ENCODE measurements around the gene PRSS33. TPM values are rescaled to one million over a fixed set of nuclear protein-coding genes. Genes with fewer than 3 reads are reported as not detected.

PRSS33 gene
- total and polyA plus RNA-seq, 2 of the 8 experiments (the other 6 are each of a cell fraction or from before 2014, with no cell fraction given): 0.09 TPM; not detected in 1

DNA sequence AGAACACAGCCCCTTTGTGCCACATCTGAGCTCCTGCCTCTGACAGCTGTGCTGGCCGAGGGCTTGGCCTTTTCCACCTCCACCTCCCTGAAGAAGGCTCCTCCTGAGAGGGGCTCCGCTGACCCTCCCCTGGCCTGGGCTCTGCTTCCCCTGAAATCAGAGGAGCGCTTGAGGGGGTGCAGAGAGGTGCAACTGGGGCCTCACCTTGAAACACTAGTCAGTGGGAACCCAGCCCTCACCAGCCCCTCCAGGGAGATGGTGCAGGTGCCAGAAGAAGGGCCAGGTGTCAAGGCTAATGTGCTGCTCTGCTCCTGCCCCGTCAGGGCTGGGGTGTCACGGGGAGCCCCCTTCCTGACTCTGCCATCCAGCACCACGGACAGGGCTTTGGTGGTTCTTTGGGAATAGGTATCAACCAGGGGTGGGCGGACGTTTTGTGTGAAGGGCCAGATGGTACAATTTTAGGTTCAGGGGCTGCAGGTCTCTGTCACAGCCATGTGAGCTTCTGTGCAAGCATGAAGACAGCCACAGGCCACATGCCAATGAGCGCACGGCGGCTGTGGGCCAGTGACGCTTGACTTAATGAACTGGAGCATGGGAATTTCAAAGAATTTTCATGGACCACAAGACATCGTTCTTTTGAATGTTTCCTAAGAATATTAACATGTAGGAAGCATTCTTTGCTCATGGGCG is 40.6 kb upstream of the PRSS33 start:
- no peak overlapping the region for H4K91ac ChIP-seq (replicated peaks; ENCODE audit: insufficient read length, low read length)
- H3K9ac ChIP-seq (replicated peaks in 1 of 4; ENCODE audit: extremely low read depth in 1 of 4, low read depth in 3 of 4, low read length in 3 of 4): no peak overlapping the region
- no peaks in the 10 kb centered on the region for H3K27me3 ChIP-seq (replicated peaks in 1 of 4; ENCODE audit: control insufficient read depth in 3 of 4, extremely low read depth in 1 of 4, insufficient read depth in 3 of 4, low read length in 3 of 4)
- no peak overlapping the region for H2AFZ ChIP-seq (ENCODE audit: low read length)
- 79% methylated on average over 14 of the region's 14 CpGs; no CpG with 5 or more reads in 1 of the 2 experiments for WGBS, 2 experiments (ENCODE audit: extremely low coverage in 1 of 2, insufficient coverage in 1 of 2, insufficient read length in 1 of 2, insufficient replicate concordance in 2 of 2, low coverage in 1 of 2, low lambda C conversion rate in 2 of 2, missing lambda C conversion rate in 1 of 2)
- FAIRE-seq (no peak), DNase-seq (ENCODE audit: low read depth in 1 of 2, low spot score in 2 of 2) (no peak)
- ChIA-PET POLR2A (ENCODE audit: partially characterized antibody) (no interaction called here), CTCF (ENCODE audit: partially characterized antibody) (interaction anchor here (0.6 to 0.7 kb wide), 2 partner anchors 94 to 132 kb away, joined by 3 to 4 read pairs; no protein-coding TSS in a partner anchor)
- no peak overlapping the region for H2BK20ac ChIP-seq (ENCODE audit: low read length)
- H3K4ac ChIP-seq (replicated peaks; ENCODE audit: insufficient read length, low read depth, low read length): no peak overlapping the region
- H3K79me1 ChIP-seq (ENCODE audit: low read depth, low read length): no peaks in the 10 kb centered on the region
- no peaks in the 10 kb centered on the region for H3K36me3 ChIP-seq (ENCODE audit: control insufficient read depth in 2 of 4, insufficient read depth in 4 of 4, low read length in 3 of 4)
- H4K5ac ChIP-seq (ENCODE audit: insufficient read length, low read depth, low read length): no peak overlapping the region
- no peaks in the 10 kb centered on the region for H3K23me2 ChIP-seq (ENCODE audit: low read depth, low read length)
- H4K20me1 ChIP-seq (replicated peaks in 1 of 2; ENCODE audit: control insufficient read depth in 1 of 2, insufficient read depth in 2 of 2, low read length in 2 of 2): no peaks in the 10 kb centered on the region
- H3K79me2 ChIP-seq (ENCODE audit: control insufficient read depth in 1 of 2, insufficient read depth in 2 of 2, low read length in 2 of 2): no peaks in the 10 kb centered on the region
- no peaks in the 10 kb centered on the region for H3K4me1 ChIP-seq (replicated peaks in 1 of 4; ENCODE audit: control insufficient read depth in 3 of 4, insufficient read depth in 4 of 4, low read length in 3 of 4)
- no peak overlapping the region for H2AK5ac ChIP-seq (ENCODE audit: low read depth, low read length)
- no peak overlapping the region for H2BK15ac ChIP-seq (ENCODE audit: low read length)
- H3K27ac ChIP-seq (ENCODE audit: low read depth, low read length): no peak overlapping the region
- no peak overlapping the region for H3K23ac ChIP-seq (ENCODE audit: insufficient read length)
- H3K14ac ChIP-seq (ENCODE audit: insufficient read length): no peak overlapping the region
- H2BK5ac ChIP-seq (ENCODE audit: low read depth, low read length): no peak overlapping the region
- H3K18ac ChIP-seq (ENCODE audit: extremely low read depth, low read length): no peak overlapping the region
- H2BK12ac ChIP-seq (ENCODE audit: low read depth, low read length): no peak overlapping the region
- no peak overlapping the region for H3K56ac ChIP-seq (replicated peaks; ENCODE audit: insufficient read length, low read depth, low read length)
- no peak overlapping the region for H2BK120ac ChIP-seq (replicated peaks; ENCODE audit: low read depth, low read length)
- no peak overlapping the region for H3K4me3 ChIP-seq (ENCODE audit: extremely low read depth in 1 of 4, insufficient read depth in 2 of 4, low read depth in 3 of 4, low read length in 4 of 4)
- H3K9me3 ChIP-seq (ENCODE audit: insufficient read depth in 2 of 2, low read depth in 1 of 2, low read length in 1 of 2): no peaks in the 10 kb centered on the region
- no peak overlapping the region for H3K4me2 ChIP-seq (ENCODE audit: insufficient read depth in 1 of 2, low read depth in 2 of 2, low read length in 2 of 2)
- H4K8ac ChIP-seq (ENCODE audit: extremely low read depth, insufficient read depth, low read length): no peak overlapping the region; the same call in 1 of the 2 replicates
- TF ChIP-seq, protein P1, sequence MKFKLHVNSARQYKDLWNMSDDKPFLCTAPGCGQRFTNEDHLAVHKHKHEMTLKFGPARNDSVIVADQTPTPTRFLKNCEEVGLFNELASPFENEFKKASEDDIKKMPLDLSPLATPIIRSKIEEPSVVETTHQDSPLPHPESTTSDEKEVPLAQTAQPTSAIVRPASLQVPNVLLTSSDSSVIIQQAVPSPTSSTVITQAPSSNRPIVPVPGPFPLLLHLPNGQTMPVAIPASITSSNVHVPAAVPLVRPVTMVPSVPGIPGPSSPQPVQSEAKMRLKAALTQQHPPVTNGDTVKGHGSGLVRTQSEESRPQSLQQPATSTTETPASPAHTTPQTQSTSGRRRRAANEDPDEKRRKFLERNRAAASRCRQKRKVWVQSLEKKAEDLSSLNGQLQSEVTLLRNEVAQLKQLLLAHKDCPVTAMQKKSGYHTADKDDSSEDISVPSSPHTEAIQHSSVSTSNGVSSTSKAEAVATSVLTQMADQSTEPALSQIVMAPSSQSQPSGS (IDR thresholded peaks at IDR 0.05; ENCODE audit: low read length): no peak
- TF ChIP-seq, protein P2, sequence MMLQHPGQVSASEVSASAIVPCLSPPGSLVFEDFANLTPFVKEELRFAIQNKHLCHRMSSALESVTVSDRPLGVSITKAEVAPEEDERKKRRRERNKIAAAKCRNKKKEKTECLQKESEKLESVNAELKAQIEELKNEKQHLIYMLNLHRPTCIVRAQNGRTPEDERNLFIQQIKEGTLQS (IDR thresholded peaks at IDR 0.05; ENCODE audit: insufficient read depth, low read depth, low read length): no peak
- no peak for TF ChIP-seq SIN3A (conservative IDR thresholded peaks at IDR 0.05 in 1 of 2, IDR thresholded peaks at IDR 0.05 in 1 of 2; ENCODE audit: low read depth in 1 of 2, low read length in 2 of 2)
- TF ChIP-seq MAFK (IDR thresholded peaks at IDR 0.05; ENCODE audit: low read depth, low read length): no peak
- TF ChIP-seq SP1 (IDR thresholded peaks at IDR 0.05; ENCODE audit: low read depth, low read length): no peak
- no peak for TF ChIP-seq CTBP2 (IDR thresholded peaks at IDR 0.05; ENCODE audit: borderline replicate concordance, insufficient read depth, insufficient read length, low read length)
- no peak for TF ChIP-seq GABPA (IDR thresholded peaks at IDR 0.05; ENCODE audit: borderline replicate concordance, insufficient read depth, low read length)
- no peak for TF ChIP-seq KDM4A (IDR thresholded peaks at IDR 0.05; ENCODE audit: low read depth, low read length, severe bottlenecking)
- no peak for TF ChIP-seq CEBPB (IDR thresholded peaks at IDR 0.05; ENCODE audit: low read depth, low read length)
- no peak for TF ChIP-seq SAP30 (IDR thresholded peaks at IDR 0.05; ENCODE audit: insufficient read depth, insufficient replicate concordance, low read length)
